Measurements from ENCODE around the gene FSD1. TPM values are rescaled to one million over a fixed set of nuclear protein-coding genes. Genes with fewer than 3 reads are reported as not detected.
"Not testable (repeated sequence)": the region's sequence is repeated elsewhere in the genome, so short reads cannot be mapped to it uniquely, and the experiment has no call there.

Gene FSD1
- polyA plus RNA-seq, 5 donors: 0.94 to 2.3 (median 1.9) TPM

- DNase-seq: no peak
These were observed 9.6 kb downstream of the FSD1 start for GRCh38 chr19:4313847-4314490.

- no peak for DNase-seq
These were observed 12.6 kb downstream of the FSD1 start for GRCh38 chr19:4316956-4317355.

GRCh38 chr19:4318460-4318859 is 14.1 kb downstream of the FSD1 start:
- no peak for DNase-seq

GRCh38 chr19:4319067-4319718 is 14.8 kb downstream of the FSD1 start:
- DNase-seq: no peak

- no peak for DNase-seq
These were observed 16.0 kb downstream of the FSD1 start for GRCh38 chr19:4320419-4320818.

GRCh38 chr19:4322942-4323665 is 18.7 kb downstream of the FSD1 start:
- DNase-seq: no peak

GRCh38 chr19:4323692-4324091 is 19.3 kb downstream of the FSD1 start:
- DNase-seq: no peak

- no peak for DNase-seq
These were observed 19.8 kb downstream of the FSD1 start for GRCh38 chr19:4324228-4324627.

- DNase-seq: no peak
These were observed 21.9 kb downstream of the FSD1 start for GRCh38 chr19:4326215-4326836.

GRCh38 chr19:4326837-4327251 is 22.4 kb downstream of the FSD1 start:
- DNase-seq: no peak

GRCh38 chr19:4327252-4327876 is 23.0 kb downstream of the FSD1 start:
- peak; percentile 18 to 47 for DNase-seq

- peak; percentile 13 to 21 for DNase-seq
These were observed 23.5 kb downstream of the FSD1 start for GRCh38 chr19:4327877-4328242.

GRCh38 chr19:4328243-4328990 is 24.0 kb downstream of the FSD1 start:
- peak; percentile 88 to 98 for DNase-seq

- not testable (repeated sequence) for DNase-seq
These were observed 24.7 kb downstream of the FSD1 start for GRCh38 chr19:4328991-4329681.

GRCh38 chr19:4329858-4330257 is 25.5 kb downstream of the FSD1 start:
- no peak for DNase-seq

- no peak for DNase-seq
These were observed 30.7 kb downstream of the FSD1 start for GRCh38 chr19:4334929-4335570.

GRCh38 chr19:4337906-4338440 is 33.6 kb downstream of the FSD1 start:
- DNase-seq: no peak

GRCh38 chr19:4338441-4339355 is 34.3 kb downstream of the FSD1 start, which contains the start of gene STAP2:
STAP2 (minus strand) TSS chr19:4338827; CDS start chr19:4338753, 74 bp downstream.
- no peak for DNase-seq

- DNase-seq: no peak
These were observed 37.9 kb downstream of the FSD1 start for GRCh38 chr19:4342314-4342614.

Data from right lung (tissue), 5 donors.